ENCODE measurements around the gene NELFCD. TPM values are rescaled to one million over a fixed set of nuclear protein-coding genes. Genes with fewer than 3 reads are reported as not detected.

Gene NELFCD
- total and polyA plus RNA-seq, 9 of the 15 experiments (the other 6 are each of a cell fraction or from before 2014, with no cell fraction given) = 11.7 to 163 (median 96.5) TPM

- TF ChIP-seq ETV1 (tag; conservative IDR thresholded peaks at IDR 0.05; ENCODE audit: low read depth) = 0 out of 2 replicates have a peak, but pooled peaks have one; percentile 8
- TF ChIP-seq ZFP91 (CRISPR knock-in tag; IDR thresholded peaks at IDR 0.05) = no peak
- TF ChIP-seq RFX7 (CRISPR knock-in tag; IDR thresholded peaks at IDR 0.05) = no peak
- no peak for TF ChIP-seq MYBL2 (IDR thresholded peaks at IDR 0.05; ENCODE audit: low read depth)
- TF ChIP-seq MYBL2 (CRISPR knock-in tag; IDR thresholded peaks at IDR 0.05; ENCODE audit: borderline replicate concordance) = no peak
- TF ChIP-seq IRF9 (tag; IDR thresholded peaks at IDR 0.05) = peak; percentile 60
- no peak for TF ChIP-seq ZNF175 (CRISPR knock-in tag; IDR thresholded peaks at IDR 0.05; ENCODE audit: low read depth)
- no peak for TF ChIP-seq SAFB (IDR thresholded peaks at IDR 0.05; ENCODE audit: borderline replicate concordance, low read depth, low read length)
- TF ChIP-seq ZNF121 (CRISPR knock-in tag; conservative IDR thresholded peaks at IDR 0.05) = no peak
- no peak for TF ChIP-seq STAT6 (CRISPR knock-in tag; IDR thresholded peaks at IDR 0.05)
- TF ChIP-seq PREB (CRISPR knock-in tag; IDR thresholded peaks at IDR 0.05) = no peak
- TF ChIP-seq ZNF586 (CRISPR knock-in tag; conservative IDR thresholded peaks at IDR 0.05) = no peak
- TF ChIP-seq PRPF4 (IDR thresholded peaks at IDR 0.05; ENCODE audit: insufficient read depth, low read depth, low read length, poor library complexity, severe bottlenecking) = no peak
- no peak for TF ChIP-seq ZNF695 (CRISPR knock-in tag; IDR thresholded peaks at IDR 0.05)
- no peak for TF ChIP-seq ZNF551 (CRISPR knock-in tag; IDR thresholded peaks at IDR 0.05)
- TF ChIP-seq POLR3G (IDR thresholded peaks at IDR 0.05; ENCODE audit: extremely low read depth, insufficient read length, insufficient replicate concordance) = no peak
Observed at GRCh38 chr20:59010995-59011873, 30.2 kb downstream of the NELFCD start (continued).
